Testis (tissue), 3 donors: ENCODE data around the gene RCAN2. TPM values are rescaled to one million over a fixed set of nuclear protein-coding genes. Genes with fewer than 3 reads are reported as not detected.

ENCODE experiments used
- DNase-seq: peaks from one replicate; pipeline ENCODE4 v3.0.0-alpha.2; 2019
- H3K27ac ChIP-seq, 2 donors: fragments of 200-600 bp; sonication (generic); one replicate each; pipeline ENCODE4 v1.5.1; 2019
- H3K27me3 ChIP-seq: fragments of 200-600 bp; sonication (generic); one replicate; pipeline ENCODE4 v1.5.1; 2019
- H3K36me3 ChIP-seq: fragments of 200-600 bp; sonication (generic); one replicate; pipeline ENCODE4 v1.5.1; 2017; ENCODE audit warnings: low read depth; ENCODE audit errors: missing control alignments
- H3K4me1 ChIP-seq: fragments of 200-600 bp; sonication (generic); one replicate; pipeline ENCODE4 v1.5.1; 2019
- H3K4me3 ChIP-seq, 2 donors: fragments of 200-600 bp; sonication (generic); one replicate each; pipeline ENCODE4 v1.5.1; 2017 to 2019
- H3K9me3 ChIP-seq: fragments of 200-600 bp; sonication (generic); one replicate; pipeline ENCODE4 v1.5.1; 2017
- POLR2A ChIP-seq: fragments of 450-650 bp; IDR thresholded peaks from one replicate; pipeline ENCODE4 v1.6.1; 2017; ENCODE audit warnings: antibody characterized with exemption, mild to moderate bottlenecking, moderate library complexity
- WGBS, 2 donors: methylation state at CpG; one replicate each; pipeline ENCODE4 v1.1.5; 2018; 5-methylcytosine and 5-hydroxymethylcytosine counted together
- intact Hi-C: fragments of 100-400 bp; cut with DNase I; formaldehyde crosslinking; loops from one replicate; pipeline ENCODE4 v1.15.1; 2023; ENCODE audit warnings: low total_unique reads
- polyA plus RNA-seq: library from polyadenylated mRNA; stranded (reverse); fragments of 350-450 nt; fragmentation: Illumina TruSeq; extraction: RNeasy Lipid Tissue Mini Kit (QIAGEN cat#74804); gene quantifications from one replicate; pipeline ENCODE4 v1.2.3, GENCODE V29; 2014; ENCODE audit warnings: low read depth, low replicate concordance; ENCODE audit not compliant: insufficient read depth
- total RNA-seq, 2 donors: library from RNA; depleted of rRNA; stranded (reverse); fragments of >200 nt; gene quantifications; one replicate each; pipeline ENCODE4 v1.2.3, GENCODE V29; 2016
- TF ChIP-seq, protein P1 (sequence below), 3 experiments: fragments of 450-650 bp in 2 of 3; fragments of 200-600 bp in 1 of 3; sonication (generic) in 1 of 3; IDR thresholded peaks; one replicate each; pipeline ENCODE4 v1.5.1; 2016 to 2019; ENCODE audit warnings: antibody characterized with exemption in 3 of 3, mild to moderate bottlenecking in 2 of 3, moderate library complexity in 1 of 3

The RCAN2 gene
- total and polyA plus RNA-seq, 3 donors from 2014 or later = 6.3 to 17.4 (median 7.1) TPM

DNA sequence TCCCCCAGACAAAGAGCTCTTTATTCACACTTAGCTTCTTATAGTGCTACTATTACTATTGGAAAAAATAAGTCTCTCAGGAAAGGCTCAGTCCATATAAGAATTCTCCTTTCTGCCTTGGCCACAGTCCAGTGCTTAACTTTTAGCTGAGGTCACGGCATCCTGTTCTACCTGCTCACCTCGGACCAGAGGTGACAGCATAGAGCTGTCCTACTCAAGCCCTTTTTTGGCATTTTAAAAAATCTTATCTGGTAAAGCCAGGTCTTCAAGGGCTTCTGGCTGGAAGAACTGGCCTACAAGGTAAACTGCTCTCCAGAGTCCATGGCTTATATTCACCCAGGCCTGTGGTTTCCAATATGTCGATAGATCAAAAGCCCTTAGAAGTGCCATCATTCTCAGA is 109.7 kb downstream of the RCAN2 start:
- Histone ChIP-seq H3K4me3 (no peak overlapping the region), H3K36me3 (no peaks in the 10 kb centered on the region), H3K9me3 (no peaks in the 10 kb centered on the region), H3K4me1 (peaks cover 51% of the 10 kb centered on the region), H3K27ac (peak overlapping the region; percentile 12 to 33), H3K27me3 (no peaks in the 10 kb centered on the region)
- no peak for DNase-seq
- WGBS, 2 donors = 82 to 87% methylated on average over 3 of the region's 3 CpGs
- intact Hi-C loops = no loop called here
- TF ChIP-seq, protein P1, sequence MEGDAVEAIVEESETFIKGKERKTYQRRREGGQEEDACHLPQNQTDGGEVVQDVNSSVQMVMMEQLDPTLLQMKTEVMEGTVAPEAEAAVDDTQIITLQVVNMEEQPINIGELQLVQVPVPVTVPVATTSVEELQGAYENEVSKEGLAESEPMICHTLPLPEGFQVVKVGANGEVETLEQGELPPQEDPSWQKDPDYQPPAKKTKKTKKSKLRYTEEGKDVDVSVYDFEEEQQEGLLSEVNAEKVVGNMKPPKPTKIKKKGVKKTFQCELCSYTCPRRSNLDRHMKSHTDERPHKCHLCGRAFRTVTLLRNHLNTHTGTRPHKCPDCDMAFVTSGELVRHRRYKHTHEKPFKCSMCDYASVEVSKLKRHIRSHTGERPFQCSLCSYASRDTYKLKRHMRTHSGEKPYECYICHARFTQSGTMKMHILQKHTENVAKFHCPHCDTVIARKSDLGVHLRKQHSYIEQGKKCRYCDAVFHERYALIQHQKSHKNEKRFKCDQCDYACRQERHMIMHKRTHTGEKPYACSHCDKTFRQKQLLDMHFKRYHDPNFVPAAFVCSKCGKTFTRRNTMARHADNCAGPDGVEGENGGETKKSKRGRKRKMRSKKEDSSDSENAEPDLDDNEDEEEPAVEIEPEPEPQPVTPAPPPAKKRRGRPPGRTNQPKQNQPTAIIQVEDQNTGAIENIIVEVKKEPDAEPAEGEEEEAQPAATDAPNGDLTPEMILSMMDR (IDR thresholded peaks at IDR 0.05) = no peak
- no peak for TF ChIP-seq POLR2A

GRCh38 chr6:46381057-46381456 is 110.2 kb downstream of the RCAN2 start:
- Histone ChIP-seq H3K4me3 (no peak overlapping the region), H3K27ac (peak overlapping the region; percentile 12 to 33), H3K4me1 (peaks cover 53% of the 10 kb centered on the region), H3K36me3 (no peaks in the 10 kb centered on the region), H3K27me3 (no peaks in the 10 kb centered on the region), H3K9me3 (no peaks in the 10 kb centered on the region)
- 49 to 64% methylated on average over 2 of the region's 2 CpGs for WGBS, 2 donors
- intact Hi-C loops = no loop called here
- DNase-seq = no peak
- no peak for TF ChIP-seq POLR2A
- TF ChIP-seq, protein P1 (IDR thresholded peaks at IDR 0.05) = no peak

DNA sequence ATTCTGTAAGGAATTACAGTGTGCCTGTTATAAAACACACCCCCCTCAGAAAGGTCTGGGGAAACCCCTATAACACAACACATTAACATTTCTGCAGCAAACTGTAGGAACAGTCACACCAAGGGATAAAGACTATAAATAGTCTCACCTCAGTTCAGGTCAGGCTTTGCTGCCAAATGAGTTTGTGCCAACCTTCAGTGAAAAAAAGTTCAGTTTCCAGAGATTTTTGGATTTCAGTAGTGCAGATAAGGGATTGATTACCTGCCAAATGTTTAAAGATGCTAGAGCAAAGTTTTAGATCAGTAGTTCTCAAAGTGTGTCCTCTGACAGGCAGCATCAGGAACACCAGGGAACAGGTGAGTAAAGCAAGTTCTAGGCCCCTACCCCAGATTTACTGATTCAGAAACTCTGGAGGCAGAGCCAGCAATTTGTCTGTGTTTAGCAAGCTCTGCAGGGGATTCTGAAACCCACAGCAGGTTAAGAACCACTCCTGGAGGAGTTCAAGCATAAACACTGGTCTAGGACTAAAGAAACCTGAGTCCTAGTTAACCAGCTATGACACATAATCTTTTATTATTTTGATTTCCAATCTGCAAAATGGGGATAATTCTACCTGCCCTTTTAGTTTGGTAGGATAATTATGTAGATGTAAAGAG is 111.0 kb downstream of the RCAN2 start:
- H3K4me3 ChIP-seq = no peak overlapping the region
- peaks cover 53% of the 10 kb centered on the region for H3K4me1 ChIP-seq

GRCh38 chr6:46378882-46379416 is 112.3 kb downstream of the RCAN2 start:
- Histone ChIP-seq H3K4me3 (no peak overlapping the region), H3K27me3 (no peaks in the 10 kb centered on the region), H3K4me1 (peaks cover 52% of the 10 kb centered on the region), H3K9me3 (no peaks in the 10 kb centered on the region), H3K36me3 (no peaks in the 10 kb centered on the region), H3K27ac (peak overlapping the region; percentile 33 to 60)
- TF ChIP-seq POLR2A = no peak
- TF ChIP-seq, protein P1 (IDR thresholded peaks at IDR 0.05) = no peak
- 30 to 72% methylated on average over 2 of the region's 2 CpGs for WGBS, 2 donors
- intact Hi-C loops = no loop called here
- peak; percentile 30 for DNase-seq

More for the DNA sequence above, 111.0 kb downstream of the RCAN2 start:
- no peak for DNase-seq
- intact Hi-C loops = no loop called here
- Histone ChIP-seq H3K9me3 (no peaks in the 10 kb centered on the region), H3K36me3 (no peaks in the 10 kb centered on the region), H3K27me3 (no peaks in the 10 kb centered on the region), H3K27ac (peak overlapping the region in 1 of 2 donors; percentile 33)
- TF ChIP-seq POLR2A = no peak
- TF ChIP-seq, protein P1 (IDR thresholded peaks at IDR 0.05) = no peak
